Ishikawa (cell line): ENCODE results near the gene TNFRSF18.

Experiments
- CEBPB ChIP-seq: IDR thresholded peaks from 2 replicates; pipeline ENCODE4 v1.6.1; 2012
- CREB1 ChIP-seq: IDR thresholded peaks from 2 replicates; pipeline ENCODE4 v1.6.1; 2012; ENCODE audit warnings: low read depth
- EGR1 ChIP-seq: IDR thresholded peaks from 2 replicates; pipeline ENCODE4 v1.6.1; 2012
- EP300 ChIP-seq: IDR thresholded peaks from 2 replicates; pipeline ENCODE4 v1.6.1; 2012; ENCODE audit warnings: borderline replicate concordance
- FOXM1 ChIP-seq: IDR thresholded peaks from 2 replicates; pipeline ENCODE4 v1.6.1; 2012; ENCODE audit warnings: low read depth, borderline replicate concordance
- MAX ChIP-seq: IDR thresholded peaks from 2 replicates; pipeline ENCODE4 v1.6.1; 2012
- NFIC ChIP-seq: IDR thresholded peaks from 2 replicates; pipeline ENCODE4 v1.6.1; 2012
- RAD21 ChIP-seq: IDR thresholded peaks from 2 replicates; pipeline ENCODE4 v1.6.1; 2012; ENCODE audit warnings: low read depth
- REST ChIP-seq: IDR thresholded peaks from 2 replicates; pipeline ENCODE4 v1.6.1; 2012; ENCODE audit warnings: low read depth, mild to moderate bottlenecking
- TAF1 ChIP-seq: IDR thresholded peaks from 2 replicates; pipeline ENCODE4 v1.6.1; 2012; ENCODE audit warnings: low read depth, mild to moderate bottlenecking
- TCF12 ChIP-seq: IDR thresholded peaks from 2 replicates; pipeline ENCODE4 v1.6.1; 2012; ENCODE audit warnings: low read depth
- TEAD4 ChIP-seq: IDR thresholded peaks from 2 replicates; pipeline ENCODE4 v1.6.1; 2012
- USF1 ChIP-seq: IDR thresholded peaks from 2 replicates; pipeline ENCODE4 v1.6.1; 2012
- YY1 ChIP-seq: IDR thresholded peaks from 2 replicates; pipeline ENCODE4 v1.6.1; 2012; ENCODE audit warnings: low read depth
- ZBTB7A ChIP-seq: IDR thresholded peaks from 2 replicates; pipeline ENCODE4 v1.6.1; 2012; ENCODE audit warnings: low read depth

Gene TNFRSF18

GRCh38 chr1:1167398-1167821, 39.0 kb downstream of the TNFRSF18 start:
- TF ChIP-seq CREB1 (no peak), TAF1 (no peak), RAD21 (no peak), TEAD4 (no peak), MAX (no peak), EGR1 (no peak), YY1 (no peak), ZBTB7A (no peak), NFIC (no peak), TCF12 (no peak), USF1 (no peak), EP300 (no peak), REST (no peak), CEBPB (no peak), FOXM1 (no peak)

DNA sequence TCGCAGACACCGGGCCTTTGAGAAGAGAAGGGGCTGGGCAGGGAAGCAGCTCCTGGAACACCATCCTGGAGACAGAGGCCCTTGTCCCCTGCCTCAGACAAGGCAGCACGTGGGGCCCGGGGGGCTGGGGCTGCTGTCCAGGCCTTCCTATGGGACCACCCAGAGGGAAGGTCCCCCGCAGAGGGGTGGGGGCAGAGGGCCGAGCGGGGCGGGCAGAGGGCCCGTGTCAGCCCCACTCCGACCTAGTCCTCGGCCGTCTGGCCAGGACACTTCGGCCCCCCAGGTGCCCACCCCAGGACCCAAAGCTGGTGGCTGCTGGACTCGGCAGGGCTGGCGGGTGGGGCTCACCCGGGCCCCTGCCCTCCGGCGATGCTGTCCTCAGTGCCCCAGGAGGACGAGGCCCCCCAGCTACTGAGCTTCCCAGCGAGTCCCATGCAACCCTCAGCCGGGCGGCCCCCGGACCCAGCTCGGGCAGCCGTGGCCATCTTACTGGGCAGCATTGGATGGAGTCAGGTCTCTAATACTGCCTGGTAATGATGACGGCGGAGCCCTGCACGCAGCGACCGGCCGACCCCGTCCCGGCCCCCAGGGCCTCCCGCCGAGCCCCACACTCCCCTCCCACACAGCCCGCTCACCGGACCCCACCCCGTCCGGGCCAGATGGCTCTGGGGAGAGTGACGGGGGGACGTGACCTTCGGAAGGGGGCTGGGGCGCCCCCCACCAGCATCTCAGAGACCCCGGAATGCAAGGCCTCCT, 39.6 kb downstream of the TNFRSF18 start:
- TF ChIP-seq YY1 (no peak), EP300 (no peak), NFIC (no peak), USF1 (no peak), FOXM1 (no peak), CREB1 (no peak), MAX (no peak), TAF1 (no peak), REST (no peak), TCF12 (no peak), CEBPB (no peak), RAD21 (no peak), TEAD4 (no peak), ZBTB7A (no peak), EGR1 (no peak)

- TF ChIP-seq TAF1 (no peak), ZBTB7A (peak; percentile 27; the same call in 1 of the 2 replicates), REST (no peak), NFIC (no peak), YY1 (no peak), CEBPB (no peak), TEAD4 (no peak), CREB1 (no peak), EGR1 (peak; percentile 42; the same call in 1 of the 2 replicates), TCF12 (no peak), MAX (peak; percentile 45), FOXM1 (no peak), EP300 (no peak), USF1 (no peak), RAD21 (no peak)
These were observed 40.4 kb downstream of the TNFRSF18 start for GRCh38 chr1:1165900-1166421.
